HUES48 (cell line): ENCODE data around the gene SOX10.

Experiments used
- H3K27ac ChIP-seq: one replicate; pipeline ENCODE4 v1.7.0; 2013; ENCODE audit warnings: low read depth, low read length, inconsistent platforms
- H3K27me3 ChIP-seq: 2 replicates; pipeline ENCODE4 v1.6.1; 2013; ENCODE audit warnings: mild to moderate bottlenecking, low read length; ENCODE audit not compliant: control insufficient read depth, insufficient read depth
- H3K36me3 ChIP-seq: 2 replicates; pipeline ENCODE4 v1.6.1; 2013; ENCODE audit warnings: low read length; ENCODE audit not compliant: control insufficient read depth, insufficient read depth
- H3K4me1 ChIP-seq: 2 replicates; pipeline ENCODE4 v1.6.1; 2013; ENCODE audit warnings: mild to moderate bottlenecking, low read length; ENCODE audit not compliant: control insufficient read depth, insufficient read depth
- H3K4me3 ChIP-seq: 2 replicates; pipeline ENCODE4 v1.5.1; 2013; ENCODE audit warnings: mild to moderate bottlenecking, low read depth, low read length
- H3K9ac ChIP-seq: 2 replicates; pipeline ENCODE4 v1.6.1; 2013; ENCODE audit warnings: mild to moderate bottlenecking, low read depth, low read length, moderate library complexity
- H3K9me3 ChIP-seq: 2 replicates; pipeline ENCODE4 v1.6.1; 2013; ENCODE audit warnings: low read length; ENCODE audit not compliant: control insufficient read depth, insufficient read depth

SOX10 gene

DNA sequence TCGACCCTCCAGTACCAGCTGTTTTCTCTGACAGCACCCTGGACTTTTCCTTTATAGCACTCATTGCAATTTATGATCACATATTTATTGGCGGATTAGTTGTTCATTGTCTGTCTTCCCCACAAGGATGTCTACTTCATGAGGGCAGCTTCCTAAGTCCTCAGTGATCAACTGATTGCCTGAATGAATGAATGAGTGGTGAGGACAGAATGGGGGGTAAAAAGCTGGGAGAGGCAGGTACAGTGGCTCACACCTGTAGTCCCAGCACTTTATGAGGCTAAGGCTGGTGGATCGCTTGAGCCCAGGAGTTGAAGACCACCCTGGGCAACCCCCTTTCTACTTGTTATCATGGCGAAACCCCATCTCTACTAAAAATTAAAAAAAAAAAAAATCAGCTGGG is 11.1 kb upstream of the SOX10 start:
- no peak overlapping the region for H3K27ac ChIP-seq
- no peaks in the 10 kb centered on the region for H3K9me3 ChIP-seq
- no peak overlapping the region for H3K4me3 ChIP-seq
- H3K9ac ChIP-seq: no peak overlapping the region
- H3K27me3 ChIP-seq: no peaks in the 10 kb centered on the region
- no peaks in the 10 kb centered on the region for H3K4me1 ChIP-seq
- H3K36me3 ChIP-seq: no peaks in the 10 kb centered on the region

DNA sequence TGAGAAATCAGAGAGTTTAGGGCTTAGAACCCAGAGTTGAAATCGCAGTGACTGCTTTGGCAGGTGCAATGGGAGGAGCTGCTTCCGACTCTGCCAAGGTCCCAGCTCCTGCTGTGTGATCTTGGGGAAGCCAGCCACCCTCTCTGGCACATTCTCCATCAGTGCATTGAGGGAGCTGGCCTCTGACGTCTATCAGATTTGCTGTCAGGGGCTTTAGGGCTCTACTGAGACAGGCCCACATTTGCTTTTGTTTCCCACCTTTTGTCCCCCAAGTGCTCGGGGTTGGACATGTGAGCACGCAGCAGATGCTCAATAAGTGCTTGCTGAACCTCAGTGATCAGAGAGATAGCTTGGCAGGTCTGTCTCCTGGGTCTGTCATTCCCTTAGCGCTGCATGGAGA is 10.6 kb upstream of the SOX10 start:
- no peaks in the 10 kb centered on the region for H3K36me3 ChIP-seq
- no peak overlapping the region for H3K4me3 ChIP-seq
- no peak overlapping the region for H3K27ac ChIP-seq
- H3K9ac ChIP-seq: no peak overlapping the region
- H3K4me1 ChIP-seq: no peaks in the 10 kb centered on the region
- H3K27me3 ChIP-seq: no peaks in the 10 kb centered on the region
- no peaks in the 10 kb centered on the region for H3K9me3 ChIP-seq

- H3K27me3 ChIP-seq: no peaks in the 10 kb centered on the region
- H3K9me3 ChIP-seq: no peaks in the 10 kb centered on the region
- H3K9ac ChIP-seq: no peak overlapping the region
- no peaks in the 10 kb centered on the region for H3K4me1 ChIP-seq
- H3K27ac ChIP-seq: no peak overlapping the region
- H3K36me3 ChIP-seq: no peaks in the 10 kb centered on the region
- no peak overlapping the region for H3K4me3 ChIP-seq
Observed at GRCh38 chr22:37994049-37994448, 9.7 kb upstream of the SOX10 start.

DNA sequence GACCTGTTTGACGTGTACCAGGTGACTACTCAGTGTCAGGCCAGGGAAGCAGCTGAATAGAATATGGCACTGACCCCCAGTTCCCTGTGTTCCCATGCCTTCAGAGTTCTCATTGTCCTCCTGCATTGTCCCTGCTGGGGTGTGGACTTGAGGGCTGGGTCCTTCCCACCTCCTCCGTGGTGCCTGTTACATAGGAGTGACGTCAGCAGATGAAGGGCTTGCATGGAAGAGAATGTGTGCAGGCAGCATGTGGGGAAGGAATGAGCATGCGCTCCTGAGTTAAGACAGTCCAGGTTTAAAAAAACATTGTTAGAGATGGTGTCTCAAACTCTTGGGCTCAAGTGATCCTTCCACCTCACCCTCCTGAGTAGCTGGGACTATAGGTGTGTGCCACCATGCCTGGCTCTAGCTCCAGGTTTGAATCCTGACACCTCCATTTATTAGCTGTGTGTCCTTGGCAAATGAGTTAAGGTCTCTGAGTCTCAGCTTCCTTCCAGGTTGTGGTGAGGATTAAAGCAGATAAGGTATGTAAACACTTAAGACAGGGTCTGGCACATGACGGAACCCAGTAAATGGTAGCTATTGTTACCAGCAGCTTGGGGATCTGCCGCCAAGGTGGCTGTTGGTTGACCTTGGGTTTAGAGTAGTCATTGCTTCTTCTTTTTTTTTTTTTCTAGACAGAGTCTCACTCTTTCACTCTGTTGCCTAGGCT is 7.5 kb upstream of the SOX10 start:
- no peak overlapping the region for H3K9ac ChIP-seq
- no peaks in the 10 kb centered on the region for H3K27me3 ChIP-seq
- no peaks in the 10 kb centered on the region for H3K9me3 ChIP-seq
- no peak overlapping the region for H3K27ac ChIP-seq
- no peaks in the 10 kb centered on the region for H3K4me1 ChIP-seq
- no peak overlapping the region for H3K4me3 ChIP-seq
- H3K36me3 ChIP-seq: no peaks in the 10 kb centered on the region

DNA sequence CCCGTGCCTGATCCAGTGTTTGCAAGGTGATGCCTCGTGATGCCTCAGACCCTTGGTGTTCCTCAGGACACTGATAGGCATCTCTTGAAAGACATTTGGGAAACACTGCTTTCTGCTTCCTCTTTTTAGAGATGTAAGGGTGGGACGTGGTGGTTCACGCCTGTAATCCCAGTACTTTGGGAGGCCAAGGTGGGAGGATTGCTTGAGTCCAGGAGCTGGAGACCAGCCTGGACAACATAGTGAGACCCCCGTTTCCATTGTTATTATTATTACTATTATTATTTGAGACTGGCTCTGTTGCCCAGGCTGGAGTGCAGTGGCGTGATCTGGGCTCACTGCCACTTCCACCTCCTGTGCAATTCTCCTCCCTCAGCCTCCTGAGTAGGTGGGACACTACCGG is 6.5 kb upstream of the SOX10 start:
- H3K9me3 ChIP-seq: no peaks in the 10 kb centered on the region
- no peak overlapping the region for H3K27ac ChIP-seq
- H3K4me1 ChIP-seq: no peaks in the 10 kb centered on the region
- H3K9ac ChIP-seq: no peak overlapping the region
- no peaks in the 10 kb centered on the region for H3K27me3 ChIP-seq
- no peak overlapping the region for H3K4me3 ChIP-seq
- no peaks in the 10 kb centered on the region for H3K36me3 ChIP-seq

DNA sequence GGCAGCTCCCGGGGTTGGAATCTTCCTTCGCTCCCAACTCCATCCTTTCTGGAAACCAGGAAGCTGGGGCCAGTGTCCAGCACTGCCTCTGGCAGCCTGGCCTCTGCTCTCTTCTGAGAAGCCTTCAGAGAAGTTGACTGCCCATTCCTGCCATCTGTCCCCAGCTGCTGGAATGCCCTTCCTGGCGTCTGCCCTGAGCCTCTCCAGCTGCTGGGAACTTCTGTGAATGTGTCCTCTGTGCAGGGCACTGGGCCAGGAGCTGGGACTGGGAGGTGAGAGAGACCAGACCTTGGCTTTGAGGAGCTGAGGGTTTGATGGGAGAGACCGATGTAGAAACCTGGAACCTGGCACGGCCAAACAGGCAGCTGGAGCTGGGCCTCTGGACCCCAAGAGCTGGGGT is 5.9 kb upstream of the SOX10 start:
- no peaks in the 10 kb centered on the region for H3K36me3 ChIP-seq
- no peak overlapping the region for H3K4me3 ChIP-seq
- peaks cover 2% of the 10 kb centered on the region; the same call in 1 of the 2 replicates for H3K4me1 ChIP-seq
- no peaks in the 10 kb centered on the region for H3K9me3 ChIP-seq
- H3K27me3 ChIP-seq: peaks cover 3% of the 10 kb centered on the region
- H3K27ac ChIP-seq: no peak overlapping the region
- H3K9ac ChIP-seq: no peak overlapping the region

DNA sequence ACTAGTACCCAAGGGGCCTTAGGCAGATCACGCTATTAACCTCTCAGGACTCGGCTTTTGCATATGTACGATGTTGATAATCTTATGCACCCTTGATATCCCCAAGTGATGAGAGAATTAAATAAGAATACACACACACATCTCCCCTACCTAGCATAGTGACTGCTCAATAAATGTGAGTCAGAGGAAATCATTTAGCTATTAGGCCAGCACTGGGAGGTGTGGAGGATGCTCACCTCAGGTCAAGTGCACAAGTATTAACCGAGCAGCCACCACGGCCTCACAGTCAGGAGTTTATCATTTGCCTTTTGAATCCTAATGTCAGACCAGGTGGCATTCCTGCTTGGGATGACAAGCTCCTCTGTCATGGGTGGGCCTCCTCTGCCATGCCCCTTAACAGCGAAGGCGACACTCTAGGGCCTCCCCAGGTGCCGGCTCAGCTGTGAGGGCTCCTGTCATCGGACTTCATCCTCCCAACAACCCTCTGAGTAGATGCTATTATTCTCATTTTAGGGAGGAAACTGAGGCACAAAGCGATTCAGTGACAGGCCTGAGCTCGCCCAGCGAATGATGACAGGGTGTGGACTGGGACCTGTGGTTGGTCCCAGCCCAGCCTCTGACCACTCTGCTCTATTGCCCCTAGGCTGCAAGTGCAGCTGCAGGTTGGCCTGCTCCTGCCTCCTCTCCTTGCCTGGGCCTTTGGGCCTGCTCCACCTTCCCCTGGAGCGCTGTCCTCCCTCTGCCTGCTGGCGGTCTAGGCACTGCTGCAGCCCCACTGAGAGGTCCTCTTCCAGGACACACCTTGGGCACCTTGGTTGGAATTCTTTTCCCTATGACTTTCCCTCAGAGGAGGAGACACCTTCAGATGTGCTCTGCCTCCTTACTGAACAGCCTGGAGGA is 5.0 kb upstream of the SOX10 start:
- Histone ChIP-seq H3K9me3 (no peaks in the 10 kb centered on the region), H3K9ac (no peak overlapping the region), H3K36me3 (no peaks in the 10 kb centered on the region), H3K4me1 (peaks cover 7% of the 10 kb centered on the region; the same call in 1 of the 2 replicates), H3K27ac (no peak overlapping the region), H3K27me3 (peaks cover 11% of the 10 kb centered on the region), H3K4me3 (no peak overlapping the region)

DNA sequence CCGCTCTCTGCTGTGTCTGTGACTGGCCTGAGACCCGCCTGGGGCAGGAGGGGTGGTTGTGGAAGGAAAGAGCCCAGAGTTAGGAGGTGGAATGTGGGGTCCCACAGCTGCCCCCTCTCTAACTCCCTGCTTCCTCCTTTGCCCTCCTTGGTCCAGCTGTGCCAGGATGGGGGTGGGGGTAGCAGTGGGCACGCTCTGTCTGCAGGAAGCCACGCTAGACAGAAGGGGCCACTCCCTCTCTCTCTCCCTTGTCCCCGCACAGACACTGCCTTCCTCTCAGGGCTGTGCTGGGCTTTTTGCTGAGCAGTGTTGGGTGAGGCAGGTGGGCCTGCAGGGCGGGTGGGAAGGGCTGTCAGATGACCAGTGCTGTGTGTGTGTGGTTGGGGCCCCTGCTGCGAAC is 2.0 kb upstream of the SOX10 start:
- no peak overlapping the region for H3K9ac ChIP-seq
- peaks cover 12% of the 10 kb centered on the region; the same call in 1 of the 2 replicates for H3K4me1 ChIP-seq
- no peaks in the 10 kb centered on the region for H3K9me3 ChIP-seq
- H3K4me3 ChIP-seq: no peak overlapping the region
- H3K27ac ChIP-seq: no peak overlapping the region
- no peaks in the 10 kb centered on the region for H3K36me3 ChIP-seq
- peaks cover 23% of the 10 kb centered on the region for H3K27me3 ChIP-seq

DNA sequence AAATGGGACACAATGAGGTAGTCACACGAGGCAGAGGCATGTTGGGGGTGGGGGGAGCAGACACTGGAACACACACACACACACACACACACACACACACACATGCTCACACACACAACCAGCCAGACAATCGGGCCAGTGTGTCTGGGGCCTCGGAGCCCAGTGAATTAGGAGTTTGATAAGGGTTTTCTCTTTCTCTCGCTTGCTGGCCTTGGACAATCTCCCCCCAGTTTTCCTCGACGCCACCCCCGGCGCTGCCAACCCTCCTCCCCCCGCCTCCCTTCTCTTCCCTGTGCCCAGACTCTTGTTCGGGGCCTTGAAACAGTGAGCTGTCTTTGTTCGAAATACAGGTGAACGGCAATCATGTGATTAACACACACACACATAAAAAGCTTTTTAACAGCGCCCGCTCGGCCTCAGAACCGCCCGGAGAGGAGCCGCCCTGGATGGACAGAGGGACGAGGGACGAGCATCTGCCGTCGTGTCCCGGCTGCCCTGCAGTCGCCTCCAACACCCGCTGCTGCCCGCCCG is 1.5 kb upstream of the SOX10 start:
- H3K9me3 ChIP-seq: no peaks in the 10 kb centered on the region
- no peak overlapping the region for H3K4me3 ChIP-seq
- no peak overlapping the region for H3K27ac ChIP-seq
- H3K9ac ChIP-seq: no peak overlapping the region
- peaks cover 12% of the 10 kb centered on the region; the same call in 1 of the 2 replicates for H3K4me1 ChIP-seq
- peaks cover 23% of the 10 kb centered on the region for H3K27me3 ChIP-seq
- no peaks in the 10 kb centered on the region for H3K36me3 ChIP-seq

- H3K27ac ChIP-seq: no peak overlapping the region
- H3K27me3 ChIP-seq: peaks cover 23% of the 10 kb centered on the region
- H3K9me3 ChIP-seq: no peaks in the 10 kb centered on the region
Observed at GRCh38 chr22:37985050-37985585, 763 bp upstream of the SOX10 start.

More at GRCh38 chr22:37985050-37985585, 763 bp upstream of the SOX10 start:
- Histone ChIP-seq H3K36me3 (no peaks in the 10 kb centered on the region), H3K4me1 (peaks cover 12% of the 10 kb centered on the region; the same call in 1 of the 2 replicates), H3K9ac (no peak overlapping the region), H3K4me3 (no peak overlapping the region)
